ENCODE results near the gene LRCH3.

LRCH3 gene

GRCh38 chr3:197866035-197866434 is 75.0 kb downstream of the LRCH3 start:
- TF ChIP-seq CTCF (IDR thresholded peaks at IDR 0.05; ENCODE audit: poor library complexity, severe bottlenecking), result no peak
- ATAC-seq (ENCODE audit: low read depth) (no peak), DNase-seq (ENCODE audit: low spot score) (no peak)
- Histone ChIP-seq H3K4me3 (ENCODE audit: severe bottlenecking) (no peak overlapping the region), H3K4me1 (ENCODE audit: insufficient read depth, poor library complexity, severe bottlenecking) (no peaks in the 10 kb centered on the region), H3K27ac (ENCODE audit: poor library complexity, severe bottlenecking) (no peak overlapping the region), H3K36me3 (ENCODE audit: low read depth) (peaks cover 57% of the 10 kb centered on the region), H3K27me3 (ENCODE audit: insufficient read depth, poor library complexity, severe bottlenecking) (no peaks in the 10 kb centered on the region), H3K9me3 (ENCODE audit: severe bottlenecking) (no peaks in the 10 kb centered on the region)

GRCh38 chr3:197873329-197873728 is 82.3 kb downstream of the LRCH3 start:
- DNase-seq (ENCODE audit: low spot score) (no peak), ATAC-seq (ENCODE audit: low read depth) (no peak)
- no peaks in the 10 kb centered on the region for H3K9me3 ChIP-seq (ENCODE audit: severe bottlenecking)
- H3K27ac ChIP-seq (ENCODE audit: poor library complexity, severe bottlenecking), result no peak overlapping the region
- no peak overlapping the region for H3K4me3 ChIP-seq (ENCODE audit: severe bottlenecking)
- no peak for TF ChIP-seq CTCF (IDR thresholded peaks at IDR 0.05; ENCODE audit: poor library complexity, severe bottlenecking)
- no peaks in the 10 kb centered on the region for H3K27me3 ChIP-seq (ENCODE audit: insufficient read depth, poor library complexity, severe bottlenecking)
- peaks cover 49% of the 10 kb centered on the region for H3K36me3 ChIP-seq (ENCODE audit: low read depth)
- H3K4me1 ChIP-seq (ENCODE audit: insufficient read depth, poor library complexity, severe bottlenecking), result no peaks in the 10 kb centered on the region

GRCh38 chr3:197874064-197874463 is 83.0 kb downstream of the LRCH3 start:
- H3K36me3 ChIP-seq (ENCODE audit: low read depth), result peaks cover 51% of the 10 kb centered on the region
- no peaks in the 10 kb centered on the region for H3K4me1 ChIP-seq (ENCODE audit: insufficient read depth, poor library complexity, severe bottlenecking)
- ATAC-seq (ENCODE audit: low read depth), result no peak
- no peak overlapping the region for H3K27ac ChIP-seq (ENCODE audit: poor library complexity, severe bottlenecking)
- TF ChIP-seq CTCF (IDR thresholded peaks at IDR 0.05; ENCODE audit: poor library complexity, severe bottlenecking), result no peak
- no peaks in the 10 kb centered on the region for H3K9me3 ChIP-seq (ENCODE audit: severe bottlenecking)
- DNase-seq (ENCODE audit: low spot score), result no peak
- H3K27me3 ChIP-seq (ENCODE audit: insufficient read depth, poor library complexity, severe bottlenecking), result no peaks in the 10 kb centered on the region
- no peak overlapping the region for H3K4me3 ChIP-seq (ENCODE audit: severe bottlenecking)

- TF ChIP-seq CTCF (IDR thresholded peaks at IDR 0.05; ENCODE audit: poor library complexity, severe bottlenecking), result no peak
- H3K36me3 ChIP-seq (ENCODE audit: low read depth), result peaks cover 54% of the 10 kb centered on the region
These were observed 83.6 kb downstream of the LRCH3 start for GRCh38 chr3:197874653-197875052.

GRCh38 chr3:197877902-197878301 is 86.8 kb downstream of the LRCH3 start:
- ATAC-seq (ENCODE audit: low read depth) (no peak), DNase-seq (ENCODE audit: low spot score) (no peak)
- Histone ChIP-seq H3K36me3 (ENCODE audit: low read depth) (peaks cover 40% of the 10 kb centered on the region), H3K4me3 (ENCODE audit: severe bottlenecking) (no peak overlapping the region), H3K27ac (ENCODE audit: poor library complexity, severe bottlenecking) (no peak overlapping the region), H3K4me1 (ENCODE audit: insufficient read depth, poor library complexity, severe bottlenecking) (no peaks in the 10 kb centered on the region), H3K27me3 (ENCODE audit: insufficient read depth, poor library complexity, severe bottlenecking) (no peaks in the 10 kb centered on the region), H3K9me3 (ENCODE audit: severe bottlenecking) (no peaks in the 10 kb centered on the region)
- no peak for TF ChIP-seq CTCF (IDR thresholded peaks at IDR 0.05; ENCODE audit: poor library complexity, severe bottlenecking)

More at GRCh38 chr3:197874653-197875052, 83.6 kb downstream of the LRCH3 start:
- no peak for ATAC-seq (ENCODE audit: low read depth)
- H3K9me3 ChIP-seq (ENCODE audit: severe bottlenecking), result no peaks in the 10 kb centered on the region
- H3K27me3 ChIP-seq (ENCODE audit: insufficient read depth, poor library complexity, severe bottlenecking), result no peaks in the 10 kb centered on the region
- H3K4me3 ChIP-seq (ENCODE audit: severe bottlenecking), result no peak overlapping the region
- DNase-seq (ENCODE audit: low spot score), result no peak
- no peak overlapping the region for H3K27ac ChIP-seq (ENCODE audit: poor library complexity, severe bottlenecking)
- H3K4me1 ChIP-seq (ENCODE audit: insufficient read depth, poor library complexity, severe bottlenecking), result no peaks in the 10 kb centered on the region
